Keratinocyte (primary cell): Measurements from ENCODE around the gene MAEA.

Experiments used
- CTCF ChIP-seq, 3 experiments: IDR thresholded peaks in 1 of 3; conservative IDR thresholded peaks in 1 of 3; optimal IDR thresholded peaks in 1 of 3; 2 replicates in 2 of 3; 3 replicates in 1 of 3; pipeline versions ENCODE3 to v1.5.1; 2011; ENCODE audit warnings: low read length in 3 of 3, mild to moderate bottlenecking in 3 of 3, moderate library complexity in 2 of 3, control low read depth in 1 of 3, inconsistent platforms in 1 of 3; ENCODE audit not compliant: insufficient read depth in 2 of 3; ENCODE audit errors: extremely low read depth in 1 of 3
- EZH2 ChIP-seq: IDR thresholded peaks from one replicate; pipeline ENCODE4 v1.6.1; 2012; ENCODE audit warnings: inconsistent platforms, mild to moderate bottlenecking, low read length, moderate library complexity

DNA sequence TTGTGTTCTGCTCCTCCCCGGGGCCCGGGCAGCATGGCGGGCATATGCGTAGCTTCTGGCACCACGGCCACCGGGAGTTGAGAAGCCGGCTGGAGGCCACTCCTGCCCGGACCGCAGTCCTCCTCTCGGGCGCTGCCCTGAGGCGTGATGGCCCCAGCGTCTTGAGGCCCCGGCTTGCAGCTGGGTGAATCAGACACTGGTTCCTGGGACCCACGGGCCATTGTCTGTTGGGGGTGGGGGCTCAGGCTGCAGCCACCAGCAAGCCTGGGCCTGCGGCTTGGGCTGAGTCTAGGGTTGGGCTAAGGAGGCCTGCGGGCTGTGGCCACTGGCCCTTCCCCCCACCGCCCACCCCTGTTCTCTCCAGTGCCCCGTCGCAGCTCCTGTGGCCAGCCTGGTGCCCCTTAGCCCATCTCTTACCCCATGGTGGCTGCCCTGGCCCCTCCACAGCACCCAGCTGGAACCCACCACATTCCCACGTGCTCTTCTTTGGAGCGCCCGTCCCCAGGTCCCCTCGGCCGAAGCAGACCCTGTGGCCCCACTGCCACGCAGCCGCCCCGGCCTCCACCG is 50.6 kb downstream of the MAEA start:
- TF ChIP-seq EZH2 (no peak), CTCF (optimal IDR thresholded peaks at IDR 0.05 in 1 of 3, IDR thresholded peaks at IDR 0.05 in 1 of 3, conservative IDR thresholded peaks at IDR 0.05 in 1 of 3; ENCODE audit: extremely low read depth in 1 of 3, insufficient read depth in 2 of 3, low read length in 3 of 3) (no peak)
